Skeletal muscle satellite cell (primary cell): ENCODE results near the gene DDX10.

Experiments used
- H3K27me3 ChIP-seq: 2 replicates; pipeline ENCODE4 v1.7.0; 2013; ENCODE audit warnings: low read length; ENCODE audit not compliant: control insufficient read depth, insufficient read depth
- H3K36me3 ChIP-seq: 2 replicates; pipeline ENCODE4 v1.7.0; 2013; ENCODE audit warnings: mild to moderate bottlenecking, control low read depth, low read length; ENCODE audit not compliant: insufficient read depth
- H3K4me1 ChIP-seq: 2 replicates; pipeline ENCODE4 v1.7.0; 2013; ENCODE audit warnings: low read length; ENCODE audit not compliant: control insufficient read depth, insufficient read depth
- H3K4me2 ChIP-seq: 2 replicates; pipeline ENCODE4 v1.7.0; 2013; ENCODE audit warnings: mild to moderate bottlenecking, low read length
- H3K4me3 ChIP-seq: 2 replicates; pipeline ENCODE4 v1.7.0; 2013; ENCODE audit warnings: low read length
- H3K9ac ChIP-seq: 2 replicates; pipeline ENCODE4 v1.7.0; 2013; ENCODE audit warnings: mild to moderate bottlenecking, low read depth, low read length, moderate library complexity
- H3K9me3 ChIP-seq: replicated peaks from 2 replicates; pipeline ENCODE4 v1.7.0; 2013; ENCODE audit warnings: mild to moderate bottlenecking, control low read depth, low read length

Gene DDX10

GRCh38 chr11:108897916-108898315 is 233.0 kb downstream of the DDX10 start:
- Histone ChIP-seq H3K36me3 (no peaks in the 10 kb centered on the region), H3K4me3 (no peak overlapping the region), H3K9me3 (no peaks in the 10 kb centered on the region), H3K9ac (no peak overlapping the region), H3K4me1 (peaks cover 36% of the 10 kb centered on the region), H3K4me2 (no peak overlapping the region), H3K27me3 (no peaks in the 10 kb centered on the region)

GRCh38 chr11:108901359-108901758 is 236.5 kb downstream of the DDX10 start:
- Histone ChIP-seq H3K9ac (no peak overlapping the region), H3K4me2 (no peak overlapping the region), H3K9me3 (no peaks in the 10 kb centered on the region), H3K4me3 (no peak overlapping the region), H3K27me3 (no peaks in the 10 kb centered on the region), H3K4me1 (peaks cover 31% of the 10 kb centered on the region), H3K36me3 (no peaks in the 10 kb centered on the region)

GRCh38 chr11:108902027-108902469 is 237.2 kb downstream of the DDX10 start:
- no peak overlapping the region for H3K4me2 ChIP-seq
- no peak overlapping the region for H3K4me3 ChIP-seq
- peaks cover 31% of the 10 kb centered on the region for H3K4me1 ChIP-seq
- no peaks in the 10 kb centered on the region for H3K36me3 ChIP-seq
- H3K9me3 ChIP-seq = no peaks in the 10 kb centered on the region
- H3K27me3 ChIP-seq = no peaks in the 10 kb centered on the region
- no peak overlapping the region for H3K9ac ChIP-seq

GRCh38 chr11:108904480-108904879 is 239.6 kb downstream of the DDX10 start:
- Histone ChIP-seq H3K4me3 (no peak overlapping the region), H3K4me2 (no peak overlapping the region), H3K9ac (no peak overlapping the region), H3K4me1 (peaks cover 33% of the 10 kb centered on the region), H3K27me3 (no peaks in the 10 kb centered on the region), H3K36me3 (no peaks in the 10 kb centered on the region), H3K9me3 (no peaks in the 10 kb centered on the region)

GRCh38 chr11:108906329-108906728 is 241.5 kb downstream of the DDX10 start:
- Histone ChIP-seq H3K9ac (peak overlapping the region; percentile 35), H3K4me1 (peaks cover 33% of the 10 kb centered on the region), H3K9me3 (no peaks in the 10 kb centered on the region), H3K27me3 (no peaks in the 10 kb centered on the region), H3K4me2 (peak overlapping the region; percentile 34), H3K36me3 (no peaks in the 10 kb centered on the region), H3K4me3 (no peak overlapping the region)

- Histone ChIP-seq H3K9ac (peak overlapping the region; percentile 35), H3K27me3 (no peaks in the 10 kb centered on the region), H3K4me3 (peak overlapping the region; percentile 0), H3K4me2 (peak overlapping the region; percentile 34), H3K4me1 (peaks cover 32% of the 10 kb centered on the region), H3K36me3 (no peaks in the 10 kb centered on the region), H3K9me3 (no peaks in the 10 kb centered on the region)
Measured at GRCh38 chr11:108906826-108907225, 242.0 kb downstream of the DDX10 start.

GRCh38 chr11:108909041-108909440 is 244.2 kb downstream of the DDX10 start:
- Histone ChIP-seq H3K27me3 (no peaks in the 10 kb centered on the region), H3K9ac (no peak overlapping the region), H3K4me3 (no peak overlapping the region)

GRCh38 chr11:108909921-108910320 is 245.1 kb downstream of the DDX10 start:
- H3K4me1 ChIP-seq = peaks cover 40% of the 10 kb centered on the region
- no peaks in the 10 kb centered on the region for H3K9me3 ChIP-seq
- H3K4me2 ChIP-seq = no peak overlapping the region
- H3K4me3 ChIP-seq = no peak overlapping the region
- no peaks in the 10 kb centered on the region for H3K27me3 ChIP-seq
- no peaks in the 10 kb centered on the region for H3K36me3 ChIP-seq
- H3K9ac ChIP-seq = no peak overlapping the region

More at GRCh38 chr11:108909041-108909440, 244.2 kb downstream of the DDX10 start:
- Histone ChIP-seq H3K9me3 (no peaks in the 10 kb centered on the region), H3K4me2 (no peak overlapping the region), H3K4me1 (peaks cover 36% of the 10 kb centered on the region), H3K36me3 (no peaks in the 10 kb centered on the region)

GRCh38 chr11:108912581-108912980 is 247.7 kb downstream of the DDX10 start:
- H3K4me3 ChIP-seq = no peak overlapping the region
- H3K36me3 ChIP-seq = no peaks in the 10 kb centered on the region
- H3K4me2 ChIP-seq = no peak overlapping the region
- peaks cover 40% of the 10 kb centered on the region for H3K4me1 ChIP-seq
- no peaks in the 10 kb centered on the region for H3K27me3 ChIP-seq
- H3K9me3 ChIP-seq = no peaks in the 10 kb centered on the region
- H3K9ac ChIP-seq = no peak overlapping the region

- Histone ChIP-seq H3K4me1 (peaks cover 37% of the 10 kb centered on the region), H3K36me3 (no peaks in the 10 kb centered on the region), H3K9me3 (no peaks in the 10 kb centered on the region), H3K9ac (no peak overlapping the region), H3K27me3 (no peaks in the 10 kb centered on the region), H3K4me2 (no peak overlapping the region), H3K4me3 (no peak overlapping the region)
Measured at GRCh38 chr11:108913204-108913603, 248.3 kb downstream of the DDX10 start.

- Histone ChIP-seq H3K4me3 (no peak overlapping the region), H3K4me2 (no peak overlapping the region), H3K36me3 (no peaks in the 10 kb centered on the region), H3K9me3 (no peaks in the 10 kb centered on the region), H3K4me1 (peaks cover 37% of the 10 kb centered on the region), H3K27me3 (no peaks in the 10 kb centered on the region), H3K9ac (no peak overlapping the region)
Measured at GRCh38 chr11:108914211-108914610, 249.3 kb downstream of the DDX10 start.

- Histone ChIP-seq H3K9me3 (no peaks in the 10 kb centered on the region), H3K27me3 (no peaks in the 10 kb centered on the region), H3K36me3 (no peaks in the 10 kb centered on the region), H3K4me3 (no peak overlapping the region), H3K4me2 (no peak overlapping the region), H3K9ac (no peak overlapping the region), H3K4me1 (peaks cover 37% of the 10 kb centered on the region)
Measured at GRCh38 chr11:108914981-108915380, 250.1 kb downstream of the DDX10 start.
